Karpas-422 (cell line): ENCODE data around the gene KCTD2. TPM values are rescaled to one million over a fixed set of nuclear protein-coding genes. Genes with fewer than 3 reads are reported as not detected.
"Not testable (repeated sequence)": the region's sequence is repeated elsewhere in the genome, so short reads cannot be mapped to it uniquely, and the experiment has no call there.

Source experiments
- DNase-seq: peaks from one replicate; pipeline ENCODE4 v3.0.0-alpha.2; 2015
- H2AFZ ChIP-seq: fragments of 200-600 bp; sonication (generic); 2 replicates; pipeline ENCODE4 v1.6.1; 2014; ENCODE audit warnings: antibody characterized with exemption, low read length, mixed read lengths
- H3K27ac ChIP-seq: fragments of 200-600 bp; sonication (generic); 2 replicates; pipeline ENCODE4 v1.5.1; 2014; ENCODE audit warnings: mild to moderate bottlenecking, low read length, moderate library complexity
- H3K27me3 ChIP-seq: fragments of 200-600 bp; sonication (generic); 2 replicates; pipeline ENCODE4 v1.6.1; 2014; ENCODE audit warnings: low read length, mixed read lengths
- H3K36me3 ChIP-seq: fragments of 200-600 bp; sonication (generic); 2 replicates; pipeline ENCODE4 v1.6.1; 2014; ENCODE audit warnings: low read length, mixed read lengths; ENCODE audit not compliant: insufficient read depth
- H3K4me1 ChIP-seq: fragments of 200-600 bp; sonication (generic); 2 replicates; pipeline ENCODE4 v1.6.1; 2014; ENCODE audit warnings: mild to moderate bottlenecking, low read length, mixed read lengths
- H3K4me2 ChIP-seq: fragments of 200-600 bp; sonication (generic); 2 replicates; pipeline ENCODE4 v1.6.1; 2014; ENCODE audit warnings: low read length, low read depth, mild to moderate bottlenecking; ENCODE audit not compliant: poor library complexity, severe bottlenecking
- H3K4me3 ChIP-seq: fragments of 200-600 bp; sonication (generic); 2 replicates; pipeline ENCODE4 v1.5.1; 2014; ENCODE audit warnings: mild to moderate bottlenecking, antibody characterized with exemption, low read length, mixed read lengths
- H3K79me2 ChIP-seq: fragments of 200-600 bp; sonication (generic); 2 replicates; pipeline ENCODE4 v1.6.1; 2014; ENCODE audit warnings: mild to moderate bottlenecking, low read length, mixed read lengths
- H3K9ac ChIP-seq: fragments of 200-600 bp; sonication (generic); 2 replicates; pipeline ENCODE4 v1.6.0; 2014; ENCODE audit warnings: low read length
- H3K9me2 ChIP-seq: fragments of 200-600 bp; sonication (generic), shearing (Covaris generic); replicated peaks from 2 replicates; pipeline ENCODE4 v1.6.0; 2014; ENCODE audit warnings: mild to moderate bottlenecking, low read length, moderate library complexity; ENCODE audit not compliant: insufficient read depth
- H3K9me3 ChIP-seq: fragments of 300-700, 200-600 bp; sonication (generic); 2 replicates; pipeline ENCODE4 v1.6.1; 2014; ENCODE audit warnings: low read length, mixed read lengths
- H4K20me1 ChIP-seq: fragments of 200-600 bp; sonication (generic); 2 replicates; pipeline ENCODE4 v1.6.1; 2014; ENCODE audit warnings: mild to moderate bottlenecking, antibody characterized with exemption, low read length, low read depth; ENCODE audit not compliant: insufficient read depth
- total RNA-seq: library from RNA; depleted of rRNA; stranded (reverse); fragments of >200 nt; shearing (Covaris generic); gene quantifications from 2 replicates; pipeline ENCODE4 v1.2.3, GENCODE V29; 2014; ENCODE audit warnings: low replicate concordance

The KCTD2 gene
- total RNA-seq, 1 experiment from 2014 or later, result 24.7 TPM

GRCh38 chr17:75005291-75005690 is 41.7 kb upstream of the KCTD2 start:
- Histone ChIP-seq H3K4me1 (no peaks in the 10 kb centered on the region), H3K27ac (no peak overlapping the region), H2AFZ (no peak overlapping the region), H3K27me3 (no peaks in the 10 kb centered on the region), H3K4me2 (no peak overlapping the region), H3K9ac (no peak overlapping the region), H3K36me3 (no peaks in the 10 kb centered on the region), H3K4me3 (no peak overlapping the region), H4K20me1 (no peaks in the 10 kb centered on the region), H3K9me3 (no peaks in the 10 kb centered on the region), H3K9me2 (no peaks in the 10 kb centered on the region), H3K79me2 (no peaks in the 10 kb centered on the region)
- DNase-seq, result no peak

GRCh38 chr17:75006084-75006483 is 40.9 kb upstream of the KCTD2 start:
- H3K4me3 ChIP-seq, H3K4me1 ChIP-seq, H3K27ac ChIP-seq, H3K4me2 ChIP-seq, H3K36me3 ChIP-seq, H2AFZ ChIP-seq, H3K9me3 ChIP-seq, H3K79me2 ChIP-seq, DNase-seq, H4K20me1 ChIP-seq, H3K9me2 ChIP-seq, H3K27me3 ChIP-seq, H3K9ac ChIP-seq: not testable (repeated sequence)

GRCh38 chr17:75006653-75007052 is 40.4 kb upstream of the KCTD2 start:
- peaks cover 1% of the 10 kb centered on the region for H3K4me1 ChIP-seq
- H3K27ac ChIP-seq, result no peak overlapping the region
- no peaks in the 10 kb centered on the region for H3K27me3 ChIP-seq
- no peak overlapping the region for H3K4me2 ChIP-seq
- no peaks in the 10 kb centered on the region for H3K79me2 ChIP-seq
- no peak overlapping the region for H3K4me3 ChIP-seq
- H3K9me2 ChIP-seq, result no peaks in the 10 kb centered on the region
- H2AFZ ChIP-seq, result no peak overlapping the region
- peak; percentile 61 for DNase-seq
- no peaks in the 10 kb centered on the region for H3K9me3 ChIP-seq
- H3K36me3 ChIP-seq, result no peaks in the 10 kb centered on the region
- no peaks in the 10 kb centered on the region for H4K20me1 ChIP-seq
- no peak overlapping the region for H3K9ac ChIP-seq

GRCh38 chr17:75008373-75008772 is 38.7 kb upstream of the KCTD2 start:
- H3K79me2 ChIP-seq, result peaks cover 5% of the 10 kb centered on the region
- DNase-seq, result no peak
- no peak overlapping the region for H3K4me3 ChIP-seq
- no peaks in the 10 kb centered on the region for H4K20me1 ChIP-seq
- H3K4me1 ChIP-seq, result peaks cover 8% of the 10 kb centered on the region
- no peaks in the 10 kb centered on the region for H3K27me3 ChIP-seq
- H3K36me3 ChIP-seq, result no peaks in the 10 kb centered on the region
- H3K9ac ChIP-seq, result no peak overlapping the region
- H2AFZ ChIP-seq, result no peak overlapping the region
- no peaks in the 10 kb centered on the region for H3K9me2 ChIP-seq
- H3K4me2 ChIP-seq, result no peak overlapping the region
- H3K9me3 ChIP-seq, result no peaks in the 10 kb centered on the region
- H3K27ac ChIP-seq, result no peak overlapping the region

- H3K9me3 ChIP-seq, result no peaks in the 10 kb centered on the region
- peaks cover 16% of the 10 kb centered on the region for H3K4me1 ChIP-seq
- H3K9me2 ChIP-seq, result no peaks in the 10 kb centered on the region
- H3K27me3 ChIP-seq, result no peaks in the 10 kb centered on the region
- no peak overlapping the region for H3K4me2 ChIP-seq
- no peak overlapping the region for H3K9ac ChIP-seq
- no peaks in the 10 kb centered on the region for H4K20me1 ChIP-seq
- H3K27ac ChIP-seq, result no peak overlapping the region
- DNase-seq, result no peak
- H3K79me2 ChIP-seq, result peaks cover 11% of the 10 kb centered on the region
- H2AFZ ChIP-seq, result no peak overlapping the region
- no peaks in the 10 kb centered on the region for H3K36me3 ChIP-seq
- no peak overlapping the region for H3K4me3 ChIP-seq
Measured at GRCh38 chr17:75009139-75009724, 37.8 kb upstream of the KCTD2 start.

- Histone ChIP-seq H3K9me2 (no peaks in the 10 kb centered on the region), H3K4me3 (no peak overlapping the region), H2AFZ (no peak overlapping the region), H3K27ac (no peak overlapping the region), H3K9ac (no peak overlapping the region), H3K4me2 (no peak overlapping the region), H3K9me3 (no peaks in the 10 kb centered on the region), H4K20me1 (no peaks in the 10 kb centered on the region), H3K27me3 (no peaks in the 10 kb centered on the region), H3K4me1 (peaks cover 18% of the 10 kb centered on the region), H3K36me3 (0 out of 2 replicates have a peak, but pooled peaks cover 5% of the 10 kb centered on the region), H3K79me2 (peaks cover 25% of the 10 kb centered on the region)
- DNase-seq, result no peak
Measured at GRCh38 chr17:75010683-75011400, 36.2 kb upstream of the KCTD2 start.

GRCh38 chr17:75011401-75012095 is 35.5 kb upstream of the KCTD2 start:
- no peak for DNase-seq
- no peaks in the 10 kb centered on the region for H4K20me1 ChIP-seq
- peak overlapping the region; percentile 96 for H2AFZ ChIP-seq
- H3K9me3 ChIP-seq, result no peaks in the 10 kb centered on the region
- H3K9ac ChIP-seq, result peak overlapping the region; percentile 78
- H3K4me3 ChIP-seq, result peak overlapping the region; percentile 76
- peaks cover 25% of the 10 kb centered on the region for H3K79me2 ChIP-seq
- H3K4me2 ChIP-seq, result peak overlapping the region; percentile 82
- no peaks in the 10 kb centered on the region for H3K27me3 ChIP-seq
- 0 out of 2 replicates have a peak overlapping the region, but pooled peaks have one; percentile 54 for H3K27ac ChIP-seq
- H3K4me1 ChIP-seq, result peaks cover 18% of the 10 kb centered on the region
- no peaks in the 10 kb centered on the region for H3K9me2 ChIP-seq
- H3K36me3 ChIP-seq, result 0 out of 2 replicates have a peak, but pooled peaks cover 5% of the 10 kb centered on the region

GRCh38 chr17:75012096-75012345 is 35.0 kb upstream of the KCTD2 start:
- Histone ChIP-seq H3K4me3 (peak overlapping the region; percentile 76), H3K36me3 (0 out of 2 replicates have a peak, but pooled peaks cover 5% of the 10 kb centered on the region), H4K20me1 (no peaks in the 10 kb centered on the region), H3K79me2 (peaks cover 25% of the 10 kb centered on the region), H3K27ac (peak overlapping the region; percentile 54), H3K9ac (peak overlapping the region; percentile 78), H3K9me3 (no peaks in the 10 kb centered on the region), H3K4me1 (peaks cover 18% of the 10 kb centered on the region), H3K4me2 (peak overlapping the region; percentile 82), H3K9me2 (no peaks in the 10 kb centered on the region), H3K27me3 (no peaks in the 10 kb centered on the region), H2AFZ (peak overlapping the region; percentile 96)
- no peak for DNase-seq
